ENCODE measurements around the gene EIF4EBP3. TPM values are rescaled to one million over a fixed set of nuclear protein-coding genes. Genes with fewer than 3 reads are reported as not detected.

Gene EIF4EBP3
- total RNA-seq, 1 experiment from 2014 or later = 35.3 TPM

- peaks cover 38% of the 10 kb centered on the region for H3K4me1 Mint-ChIP-seq (ENCODE audit: insufficient read depth, unreplicated experiment)
- DNase-seq (ENCODE audit: unreplicated experiment) = peak; percentile 96
- POLR2A ChIA-PET = interaction anchor here (0.5 to 12.0 kb wide), 33 partner anchors 9 to 185 kb away, joined by 3 to 188 read pairs (median 5); partner anchors contain the start of genes ANKHD1, CD14, EIF4EBP3 and HARS1
- intact Hi-C loops (cut with micrococcal nuclease) = loop anchor here (5.0 kb wide), 1 partner anchor 160 kb away; no protein-coding TSS in a partner anchor
- H3K27me3 Mint-ChIP-seq (ENCODE audit: insufficient read depth, unreplicated experiment) = no peaks in the 10 kb centered on the region
- H3K4me3 Mint-ChIP-seq (ENCODE audit: unreplicated experiment) = peak within 1 kb of the TSS; percentile 87
- no TSS peak for BruUV-seq (replicated peaks)
- H3K9me3 Mint-ChIP-seq (ENCODE audit: unreplicated experiment) = no peaks in the 10 kb centered on the region
- no peak for TF ChIP-seq CTCF (IDR thresholded peaks at IDR 0.05; ENCODE audit: unreplicated experiment)
- peaks cover 33% of the 10 kb centered on the region for H3K36me3 Mint-ChIP-seq (ENCODE audit: insufficient read depth, unreplicated experiment)
- peak within 1 kb of the TSS; percentile 91 for H3K27ac Mint-ChIP-seq (ENCODE audit: low read depth, unreplicated experiment)
- CTCF ChIA-PET = interaction anchor here (0.5 to 4.5 kb wide), 11 partner anchors 9 to 236 kb away, joined by 3 to 27 read pairs (median 3); partner anchors contain the start of genes EIF4EBP3 and TMCO6
Measured at GRCh38 chr5:140557136-140557805, 9.8 kb downstream of the EIF4EBP3 start, which contains the start of gene SRA1. TSS of gene SRA1 (minus strand) at chr5:140557473. CDS start at chr5:140557452, 21 bp downstream.

GRCh38 chr5:140557965-140558364, 10.5 kb downstream of the EIF4EBP3 start:
- no peaks in the 10 kb centered on the region for H3K9me3 Mint-ChIP-seq (ENCODE audit: unreplicated experiment)
- ChIA-PET POLR2A (interaction anchor here (0.5 to 12.0 kb wide), 25 partner anchors 8 to 185 kb away, joined by 3 to 188 read pairs (median 7); partner anchors contain the start of genes ANKHD1, CD14, EIF4EBP3 and HARS1), CTCF (interaction anchor here (0.8 to 4.5 kb wide), 5 partner anchors 10 to 186 kb away, joined by 4 to 27 read pairs (median 4); partner anchors contain the start of genes EIF4EBP3 and TMCO6)
- H3K27ac Mint-ChIP-seq (ENCODE audit: low read depth, unreplicated experiment) = peak overlapping the region; percentile 91
- DNase-seq (ENCODE audit: unreplicated experiment) = no peak
- intact Hi-C loops (cut with micrococcal nuclease) = loop anchor here (5.0 kb wide), 1 partner anchor 159 kb away; no protein-coding TSS in a partner anchor
- H3K4me3 Mint-ChIP-seq (ENCODE audit: unreplicated experiment) = peak overlapping the region; percentile 87
- H3K4me1 Mint-ChIP-seq (ENCODE audit: insufficient read depth, unreplicated experiment) = peaks cover 38% of the 10 kb centered on the region
- no peak for TF ChIP-seq CTCF (IDR thresholded peaks at IDR 0.05; ENCODE audit: unreplicated experiment)
- H3K27me3 Mint-ChIP-seq (ENCODE audit: insufficient read depth, unreplicated experiment) = no peaks in the 10 kb centered on the region
- no TSS peak for BruUV-seq (replicated peaks)
- H3K36me3 Mint-ChIP-seq (ENCODE audit: insufficient read depth, unreplicated experiment) = peaks cover 27% of the 10 kb centered on the region

GRCh38 chr5:140558542-140558941, 11.1 kb downstream of the EIF4EBP3 start:
- Mint-ChIP-seq H3K4me1 (ENCODE audit: insufficient read depth, unreplicated experiment) (peaks cover 34% of the 10 kb centered on the region), H3K27ac (ENCODE audit: low read depth, unreplicated experiment) (peak overlapping the region; percentile 91), H3K9me3 (ENCODE audit: unreplicated experiment) (no peaks in the 10 kb centered on the region), H3K36me3 (ENCODE audit: insufficient read depth, unreplicated experiment) (peaks cover 21% of the 10 kb centered on the region), H3K27me3 (ENCODE audit: insufficient read depth, unreplicated experiment) (no peaks in the 10 kb centered on the region), H3K4me3 (ENCODE audit: unreplicated experiment) (no peak overlapping the region)
- intact Hi-C loops (cut with micrococcal nuclease) = loop anchor here (5.0 kb wide), 1 partner anchor 159 kb away; no protein-coding TSS in a partner anchor
- no peak for DNase-seq (ENCODE audit: unreplicated experiment)
- POLR2A ChIA-PET = interaction anchor here (0.9 to 12.0 kb wide), 7 partner anchors 10 to 157 kb away, joined by 3 to 188 read pairs (median 8); partner anchors contain the start of genes ANKHD1, EIF4EBP3, IK and NDUFA2
- CTCF ChIA-PET = interaction anchor here (0.5 to 4.5 kb wide), 6 partner anchors 11 to 200 kb away, joined by 4 to 27 read pairs (median 4); partner anchors contain the start of genes EIF4EBP3 and TMCO6
- BruUV-seq (replicated peaks) = no TSS peak
- no peak for TF ChIP-seq CTCF (IDR thresholded peaks at IDR 0.05; ENCODE audit: unreplicated experiment)

- ChIA-PET POLR2A (interaction anchor here (0.9 to 12.0 kb wide), 4 partner anchors 12 to 87 kb away, joined by 3 to 188 read pairs (median 12); partner anchors contain the start of genes EIF4EBP3, IK and NDUFA2), CTCF (interaction anchor here (0.6 to 4.5 kb wide), 4 partner anchors 13 to 187 kb away, joined by 3 to 27 read pairs (median 6); partner anchors contain the start of gene EIF4EBP3)
- TF ChIP-seq CTCF (IDR thresholded peaks at IDR 0.05; ENCODE audit: unreplicated experiment) = no peak
- Mint-ChIP-seq H3K4me3 (ENCODE audit: unreplicated experiment) (no peak overlapping the region), H3K36me3 (ENCODE audit: insufficient read depth, unreplicated experiment) (peaks cover 19% of the 10 kb centered on the region), H3K9me3 (ENCODE audit: unreplicated experiment) (no peaks in the 10 kb centered on the region), H3K27me3 (ENCODE audit: insufficient read depth, unreplicated experiment) (no peaks in the 10 kb centered on the region), H3K4me1 (ENCODE audit: insufficient read depth, unreplicated experiment) (peaks cover 28% of the 10 kb centered on the region), H3K27ac (ENCODE audit: low read depth, unreplicated experiment) (no peak overlapping the region)
- intact Hi-C loops (cut with micrococcal nuclease) = no loop called here
- DNase-seq (ENCODE audit: unreplicated experiment) = no peak
- BruUV-seq (replicated peaks) = no TSS peak
Measured at GRCh38 chr5:140560227-140560626, 12.8 kb downstream of the EIF4EBP3 start.
